ENCODE data around the gene OR10A6. TPM values are rescaled to one million over a fixed set of nuclear protein-coding genes. Genes with fewer than 3 reads are reported as not detected.

The OR10A6 gene
- total and polyA plus RNA-seq, 2 donors (not counting 1 experiment from before 2014, with no cell fraction given), result not detected

- no peak overlapping the region for H3K9ac ChIP-seq (ENCODE audit: low read length)
- Mint-ChIP-seq H3K9me3 (ENCODE audit: insufficient read depth) (no peaks in the 10 kb centered on the region), H3K27me3 (peaks cover 29% of the 10 kb centered on the region), H3K27ac (no peak overlapping the region), H3K4me1 (no peaks in the 10 kb centered on the region), H3K4me3 (no peak overlapping the region)
- H2AFZ ChIP-seq (ENCODE audit: insufficient read depth, low read depth, low read length, poor library complexity, severe bottlenecking), result no peak overlapping the region
- H3K79me2 ChIP-seq (ENCODE audit: control insufficient read depth, insufficient read depth, low read length), result no peaks in the 10 kb centered on the region
- no peak for TF ChIP-seq EZH2 (IDR thresholded peaks at IDR 0.05; ENCODE audit: borderline replicate concordance, insufficient read depth, low read depth, low read length, poor library complexity, severe bottlenecking)
- no peak for TF ChIP-seq CTCF (IDR thresholded peaks at IDR 0.05)
- H3K4me3 ChIP-seq (ENCODE audit: control extremely low read depth in 1 of 5, extremely low read depth in 1 of 5, insufficient read depth in 1 of 5, low read depth in 2 of 5, low read length in 4 of 5), result no peak overlapping the region
- no CpG with 5 or more reads among the region's 1 CpG for WGBS (ENCODE audit: insufficient coverage)
- H3K4me2 ChIP-seq (replicated peaks; ENCODE audit: low read depth, low read length, poor library complexity, severe bottlenecking), result no peak overlapping the region
- no peaks in the 10 kb centered on the region for H4K20me1 ChIP-seq (ENCODE audit: control insufficient read depth, insufficient read depth, low read length, poor library complexity, severe bottlenecking)
- no peaks in the 10 kb centered on the region for H3K36me3 ChIP-seq (replicated peaks in 1 of 2; ENCODE audit: control extremely low read depth in 1 of 2, control insufficient read depth in 1 of 2, extremely low read depth in 1 of 2, insufficient read depth in 2 of 2, low read length in 1 of 2)
- POLR2A ChIA-PET, result no interaction called here
- DNase-seq, result no peak
- intact Hi-C loops (cut with micrococcal nuclease), result no loop called here
- CTCF ChIA-PET, result no interaction called here
- no peaks in the 10 kb centered on the region for H3K4me1 ChIP-seq (ENCODE audit: control insufficient read depth in 2 of 2, insufficient read depth in 2 of 2, low read length in 2 of 2)
- H3K9me3 ChIP-seq (ENCODE audit: control extremely low read depth in 1 of 3, control insufficient read depth in 2 of 3, insufficient read depth in 1 of 3, low read length in 2 of 3), result peaks cover 0 to 13% (median 6%) of the 10 kb centered on the region in 3 donors
- H3K27me3 ChIP-seq (replicated peaks in 1 of 4; ENCODE audit: control extremely low read depth in 1 of 4, control insufficient read depth in 3 of 4, insufficient read depth in 4 of 4, low read length in 3 of 4), result peaks cover 0 to 11% (median 1%) of the 10 kb centered on the region in 4 experiments
- no peak for ATAC-seq (ENCODE audit: low read depth)
- no peak overlapping the region for H3K27ac ChIP-seq (ENCODE audit: low read length in 2 of 2)
Observed at GRCh38 chr11:7949934-7950333, 18.9 kb upstream of the OR10A6 start.

GRCh38 chr11:7944123-7944522, 13.1 kb upstream of the OR10A6 start:
- no peak for TF ChIP-seq EZH2 (IDR thresholded peaks at IDR 0.05; ENCODE audit: borderline replicate concordance, insufficient read depth, low read depth, low read length, poor library complexity, severe bottlenecking)
- no peak for TF ChIP-seq CTCF (IDR thresholded peaks at IDR 0.05)
- no peak overlapping the region for H3K9ac ChIP-seq (ENCODE audit: low read length)
- peaks cover 30% of the 10 kb centered on the region for H3K27me3 Mint-ChIP-seq
- no peaks in the 10 kb centered on the region for H3K79me2 ChIP-seq (ENCODE audit: control insufficient read depth, insufficient read depth, low read length)
- no peaks in the 10 kb centered on the region for H3K4me1 ChIP-seq (ENCODE audit: control insufficient read depth in 2 of 2, insufficient read depth in 2 of 2, low read length in 2 of 2)
- DNase-seq (no peak), ATAC-seq (ENCODE audit: low read depth) (no peak)
- peaks cover 0 to 3% (median under 1%) of the 10 kb centered on the region in 4 experiments for H3K27me3 ChIP-seq (replicated peaks in 1 of 4; ENCODE audit: control extremely low read depth in 1 of 4, control insufficient read depth in 3 of 4, insufficient read depth in 4 of 4, low read length in 3 of 4)
- ChIA-PET CTCF (no interaction called here), POLR2A (no interaction called here)
- H3K27ac Mint-ChIP-seq, result no peak overlapping the region
- no peak overlapping the region for H3K27ac ChIP-seq (ENCODE audit: low read length in 2 of 2)
- intact Hi-C loops (cut with micrococcal nuclease), result no loop called here
- no peaks in the 10 kb centered on the region for H3K4me1 Mint-ChIP-seq
- peaks cover 1 to 32% (median 18%) of the 10 kb centered on the region in 3 donors for H3K9me3 ChIP-seq (ENCODE audit: control extremely low read depth in 1 of 3, control insufficient read depth in 2 of 3, insufficient read depth in 1 of 3, low read length in 2 of 3)
- H3K9me3 Mint-ChIP-seq (ENCODE audit: insufficient read depth), result peaks cover 16% of the 10 kb centered on the region
- no CpG with 5 or more reads among the region's 2 CpGs for WGBS (ENCODE audit: insufficient coverage)
- no peaks in the 10 kb centered on the region for H4K20me1 ChIP-seq (ENCODE audit: control insufficient read depth, insufficient read depth, low read length, poor library complexity, severe bottlenecking)
- no peak overlapping the region for H3K4me3 Mint-ChIP-seq
- no peak overlapping the region for H3K4me3 ChIP-seq (ENCODE audit: control extremely low read depth in 1 of 5, extremely low read depth in 1 of 5, insufficient read depth in 1 of 5, low read depth in 2 of 5, low read length in 4 of 5)
- H2AFZ ChIP-seq (ENCODE audit: insufficient read depth, low read depth, low read length, poor library complexity, severe bottlenecking), result no peak overlapping the region
- no peaks in the 10 kb centered on the region for H3K36me3 ChIP-seq (replicated peaks in 1 of 2; ENCODE audit: control extremely low read depth in 1 of 2, control insufficient read depth in 1 of 2, extremely low read depth in 1 of 2, insufficient read depth in 2 of 2, low read length in 1 of 2)
- no peak overlapping the region for H3K4me2 ChIP-seq (replicated peaks; ENCODE audit: low read depth, low read length, poor library complexity, severe bottlenecking)
